ENCODE data around the gene NUP85.
"Not testable (repeated sequence)": the region's sequence is repeated elsewhere in the genome, so short reads cannot be mapped to it uniquely, and the experiment has no call there.

The NUP85 gene

GRCh38 chr17:75205037-75205792, at the start of gene NUP85:
TSS of gene NUP85 (plus strand) at chr17:75205679. CDS start at chr17:75205762, 83 bp downstream.
- peak; percentile 87 to 99 (median 92) for DNase-seq
- intact Hi-C loops (cut with DNase I): loop anchor here (2.0 to 10.0 kb wide), 4 partner anchors 22 to 240 kb away; partner anchors contain the start of genes GGA3, MRPS7 and SUMO2

GRCh38 chr17:75158480-75158879, 47.0 kb upstream of the NUP85 start:
- intact Hi-C loops (cut with DNase I); DNase-seq: not testable (repeated sequence)

GRCh38 chr17:75159196-75160031, 46.1 kb upstream of the NUP85 start:
- peak in 1 of 10 donors; percentile 1 for DNase-seq
- intact Hi-C loops (cut with DNase I): no loop called here

- DNase-seq: no peak
- intact Hi-C loops (cut with DNase I): no loop called here
Observed at GRCh38 chr17:75160211-75160610, 45.3 kb upstream of the NUP85 start.

GRCh38 chr17:75163074-75163473, 42.4 kb upstream of the NUP85 start:
- DNase-seq: peak in 2 of 10 donors; percentile 4 to 20
- intact Hi-C loops (cut with DNase I): no loop called here

- intact Hi-C loops (cut with DNase I): not testable (repeated sequence)
- DNase-seq: peak in 1 of 10 donors; percentile 14
Observed at GRCh38 chr17:75164606-75165005, 40.9 kb upstream of the NUP85 start.

- intact Hi-C loops (cut with DNase I): no loop called here
- peak in 2 of 10 donors; percentile 4 to 32 for DNase-seq
Observed at GRCh38 chr17:75168998-75169397, 36.5 kb upstream of the NUP85 start.

GRCh38 chr17:75173526-75173925, 32.0 kb upstream of the NUP85 start:
- intact Hi-C loops (cut with DNase I): loop anchor here (5.0 kb wide), 1 partner anchor 61 kb away; no protein-coding TSS in a partner anchor
- peak in 2 of 10 donors; percentile 5 to 12 for DNase-seq

- intact Hi-C loops (cut with DNase I): loop anchor here (5.0 kb wide), 1 partner anchor 63 kb away; no protein-coding TSS in a partner anchor
- peak in 2 of 10 donors; percentile 22 to 49 for DNase-seq
Observed at GRCh38 chr17:75174996-75175395, 30.5 kb upstream of the NUP85 start.

- no peak for DNase-seq
- intact Hi-C loops (cut with DNase I): no loop called here
Observed at GRCh38 chr17:75176625-75177024, 28.9 kb upstream of the NUP85 start.

GRCh38 chr17:75178453-75178852, 27.0 kb upstream of the NUP85 start:
- peak in 2 of 10 donors; percentile 34 to 76 for DNase-seq
- intact Hi-C loops (cut with DNase I): no loop called here

- intact Hi-C loops (cut with DNase I): no loop called here
- no peak for DNase-seq
Observed at GRCh38 chr17:75181110-75181509, 24.4 kb upstream of the NUP85 start.

GRCh38 chr17:75181608-75182318, 23.7 kb upstream of the NUP85 start:
- DNase-seq: peak in 3 of 10 donors; percentile 9 to 81 (median 78)
- intact Hi-C loops (cut with DNase I): loop anchor here (2.0 kb wide), 2 partner anchors 23 to 89 kb away; partner anchors contain the start of genes MIF4GD and NUP85

GRCh38 chr17:75182319-75182568, 23.2 kb upstream of the NUP85 start:
- intact Hi-C loops (cut with DNase I): loop anchor here (2.0 kb wide), 2 partner anchors 23 to 89 kb away; partner anchors contain the start of genes MIF4GD and NUP85
- peak in 1 of 10 donors; percentile 17 for DNase-seq

- DNase-seq: peak; percentile 81 to 98 (median 87)
- intact Hi-C loops (cut with DNase I): loop anchor here (2.0 kb wide), 2 partner anchors 22 to 88 kb away; partner anchors contain the start of genes MIF4GD and NUP85
Observed at GRCh38 chr17:75182569-75183436, 22.7 kb upstream of the NUP85 start, which contains the start of gene SUMO2. TSS of gene SUMO2 (minus strand) at chr17:75182959. CDS start at chr17:75182834, 125 bp downstream.

GRCh38 chr17:75183999-75184884, 21.2 kb upstream of the NUP85 start:
- intact Hi-C loops (cut with DNase I): loop anchor here (2.0 kb wide), 2 partner anchors 21 to 87 kb away; partner anchors contain the start of genes MIF4GD and NUP85
- peak in 2 of 10 donors; percentile 63 to 64 for DNase-seq

GRCh38 chr17:75188614-75189013, 16.9 kb upstream of the NUP85 start:
- DNase-seq: peak in 1 of 10 donors; percentile 15
- intact Hi-C loops (cut with DNase I): no loop called here

GRCh38 chr17:75191584-75191983, 13.9 kb upstream of the NUP85 start:
- intact Hi-C loops (cut with DNase I): no loop called here
- DNase-seq: peak in 1 of 10 donors; percentile 6
